Heart left ventricle (tissue), 13 donors: ENCODE measurements around the gene ZNF521.

Experiments
- CTCF ChIP-seq, 12 donors: fragments of 200-600 bp; sonication (generic) in 4 of 12; IDR thresholded peaks; one replicate each; pipeline versions ENCODE4 v1.5.0 to v1.8.0; 2018 to 2022; ENCODE audit warnings: antibody characterized with exemption in 12 of 12, mild to moderate bottlenecking in 5 of 12
- POLR2A ChIP-seq, 2 donors: fragments of 450-650 bp; IDR thresholded peaks; one replicate each; pipeline ENCODE4 v1.6.1; 2017; ENCODE audit warnings: antibody characterized with exemption in 2 of 2, mild to moderate bottlenecking in 2 of 2, moderate library complexity in 2 of 2
- donor health status: ischemic (EF 13 %, LVEDD 7.1; RV severe dilation, severe dysfunction).
- donor health status: DM: no; HTN: yes; CAD: no.
- donor health status: DM: no; HTN: no; CAD: no.
- donor health status: ischemic (EF 25% LVEDD 6.9; RV normal size, moderate dysfunction).
- donor health status: ischemic (EF 25% LVEDD 5.7; RV mildly dilated, moderate dysfunction).
- donor health status: ischemic (EF 35%, LVEDD 5.7; RV mildly dilated, moderate dysfunction).
- donor health status: nonischemic (EF 11% LVEDD 7.7; RV severe dilation, severe dysfunction).
- donor health status: DM: yes; HTN: yes; CAD: no.
- donor health status: PGD.
- donor health status: ischemic (EF 29% LVEDD 5.4; RV normal size, mild dysfunction).
- donor health status: nonischemic (EF 23%, LVEDD 6.1; RV moderate dilation, normal function).

- TF ChIP-seq CTCF (IDR thresholded peaks at IDR 0.05) (no peak), POLR2A (IDR thresholded peaks at IDR 0.05) (no peak)
These were observed 332.0 kb downstream of the ZNF521 start for GRCh38 chr18:25019931-25020330.
